ENCODE results near the gene NEK4. TPM values are rescaled to one million over a fixed set of nuclear protein-coding genes. Genes with fewer than 3 reads are reported as not detected.

Gene NEK4
- total and polyA plus RNA-seq, 4 donors: 5.4 to 28.7 (median 15.4) TPM

DNA sequence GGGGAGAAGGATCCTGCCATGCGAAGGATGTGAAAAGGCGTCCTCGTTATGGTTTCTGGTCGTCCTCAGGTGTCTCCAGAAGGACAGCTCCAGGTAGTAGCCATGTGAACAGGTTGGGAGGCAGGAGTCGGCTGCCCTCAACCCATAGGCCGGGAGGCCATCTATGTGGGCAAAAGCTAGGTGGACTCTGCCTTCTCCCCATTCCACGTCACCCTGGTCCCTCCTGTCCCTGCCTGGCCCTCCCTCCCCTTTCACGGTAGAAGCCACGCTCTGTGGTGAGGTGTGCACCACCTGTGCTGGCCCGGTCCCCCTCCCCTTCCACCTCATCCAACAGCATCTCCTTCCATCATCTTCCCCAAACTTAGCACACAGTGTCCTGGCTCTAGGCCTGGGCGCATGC lies 40.2 kb upstream of the NEK4 start:
- Histone ChIP-seq H3K27me3 (ENCODE audit: control insufficient read depth in 4 of 4, insufficient read depth in 4 of 4, low read length in 3 of 4) (no peaks in the 10 kb centered on the region), H3K36me3 (ENCODE audit: control insufficient read depth in 4 of 4, insufficient read depth in 3 of 4, low read depth in 1 of 4, low read length in 3 of 4) (peaks cover 15 to 48% (median 38%) of the 10 kb centered on the region in 4 donors), H3K4me1 (ENCODE audit: control insufficient read depth in 4 of 4, insufficient read depth in 4 of 4, low read length in 3 of 4) (peaks cover 0 to 40% (median 26%) of the 10 kb centered on the region in 4 donors), H3K9me3 (ENCODE audit: control insufficient read depth in 4 of 4, low read length in 3 of 4) (no peaks in the 10 kb centered on the region), H3K27ac (ENCODE audit: low read depth in 1 of 2, low read length in 2 of 2) (peak overlapping the region; percentile 66 to 77), H3K9ac (ENCODE audit: low read depth in 1 of 2, low read length in 2 of 2) (no peak overlapping the region), H3K4me3 (ENCODE audit: low read depth in 1 of 3, low read length in 3 of 3) (no peak overlapping the region)
- DNase-seq (ENCODE audit: low spot score): no peak
- TF ChIP-seq SP1 (IDR thresholded peaks at IDR 0.05) (no peak), FOXA2 (IDR thresholded peaks at IDR 0.05) (no peak), TAF1 (conservative IDR thresholded peaks at IDR 0.05) (no peak), ATF3 (IDR thresholded peaks at IDR 0.05) (no peak), HNF4A (conservative IDR thresholded peaks at IDR 0.05) (peak; percentile 79 to 91), EGR1 (IDR thresholded peaks at IDR 0.05; ENCODE audit: low read depth in 2 of 2) (no peak), YY1 (IDR thresholded peaks at IDR 0.05) (peak; percentile 72), ZBTB33 (IDR thresholded peaks at IDR 0.05) (no peak), RXRA (IDR thresholded peaks at IDR 0.05) (peak; percentile 32 to 76), HNF4G (IDR thresholded peaks at IDR 0.05) (no peak), RAD21 (IDR thresholded peaks at IDR 0.05) (peak in 1 of 2 donors; percentile 21), JUND (IDR thresholded peaks at IDR 0.05) (no peak)
- TF ChIP-seq, protein P1, sequence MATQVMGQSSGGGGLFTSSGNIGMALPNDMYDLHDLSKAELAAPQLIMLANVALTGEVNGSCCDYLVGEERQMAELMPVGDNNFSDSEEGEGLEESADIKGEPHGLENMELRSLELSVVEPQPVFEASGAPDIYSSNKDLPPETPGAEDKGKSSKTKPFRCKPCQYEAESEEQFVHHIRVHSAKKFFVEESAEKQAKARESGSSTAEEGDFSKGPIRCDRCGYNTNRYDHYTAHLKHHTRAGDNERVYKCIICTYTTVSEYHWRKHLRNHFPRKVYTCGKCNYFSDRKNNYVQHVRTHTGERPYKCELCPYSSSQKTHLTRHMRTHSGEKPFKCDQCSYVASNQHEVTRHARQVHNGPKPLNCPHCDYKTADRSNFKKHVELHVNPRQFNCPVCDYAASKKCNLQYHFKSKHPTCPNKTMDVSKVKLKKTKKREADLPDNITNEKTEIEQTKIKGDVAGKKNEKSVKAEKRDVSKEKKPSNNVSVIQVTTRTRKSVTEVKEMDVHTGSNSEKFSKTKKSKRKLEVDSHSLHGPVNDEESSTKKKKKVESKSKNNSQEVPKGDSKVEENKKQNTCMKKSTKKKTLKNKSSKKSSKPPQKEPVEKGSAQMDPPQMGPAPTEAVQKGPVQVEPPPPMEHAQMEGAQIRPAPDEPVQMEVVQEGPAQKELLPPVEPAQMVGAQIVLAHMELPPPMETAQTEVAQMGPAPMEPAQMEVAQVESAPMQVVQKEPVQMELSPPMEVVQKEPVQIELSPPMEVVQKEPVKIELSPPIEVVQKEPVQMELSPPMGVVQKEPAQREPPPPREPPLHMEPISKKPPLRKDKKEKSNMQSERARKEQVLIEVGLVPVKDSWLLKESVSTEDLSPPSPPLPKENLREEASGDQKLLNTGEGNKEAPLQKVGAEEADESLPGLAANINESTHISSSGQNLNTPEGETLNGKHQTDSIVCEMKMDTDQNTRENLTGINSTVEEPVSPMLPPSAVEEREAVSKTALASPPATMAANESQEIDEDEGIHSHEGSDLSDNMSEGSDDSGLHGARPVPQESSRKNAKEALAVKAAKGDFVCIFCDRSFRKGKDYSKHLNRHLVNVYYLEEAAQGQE (IDR thresholded peaks at IDR 0.05): no peak
- TF ChIP-seq, protein P2, sequence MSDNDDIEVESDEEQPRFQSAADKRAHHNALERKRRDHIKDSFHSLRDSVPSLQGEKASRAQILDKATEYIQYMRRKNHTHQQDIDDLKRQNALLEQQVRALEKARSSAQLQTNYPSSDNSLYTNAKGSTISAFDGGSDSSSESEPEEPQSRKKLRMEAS (IDR thresholded peaks at IDR 0.05): peak; percentile 19
- WGBS: 56% methylated on average over 11 of the region's 11 CpGs

DNA sequence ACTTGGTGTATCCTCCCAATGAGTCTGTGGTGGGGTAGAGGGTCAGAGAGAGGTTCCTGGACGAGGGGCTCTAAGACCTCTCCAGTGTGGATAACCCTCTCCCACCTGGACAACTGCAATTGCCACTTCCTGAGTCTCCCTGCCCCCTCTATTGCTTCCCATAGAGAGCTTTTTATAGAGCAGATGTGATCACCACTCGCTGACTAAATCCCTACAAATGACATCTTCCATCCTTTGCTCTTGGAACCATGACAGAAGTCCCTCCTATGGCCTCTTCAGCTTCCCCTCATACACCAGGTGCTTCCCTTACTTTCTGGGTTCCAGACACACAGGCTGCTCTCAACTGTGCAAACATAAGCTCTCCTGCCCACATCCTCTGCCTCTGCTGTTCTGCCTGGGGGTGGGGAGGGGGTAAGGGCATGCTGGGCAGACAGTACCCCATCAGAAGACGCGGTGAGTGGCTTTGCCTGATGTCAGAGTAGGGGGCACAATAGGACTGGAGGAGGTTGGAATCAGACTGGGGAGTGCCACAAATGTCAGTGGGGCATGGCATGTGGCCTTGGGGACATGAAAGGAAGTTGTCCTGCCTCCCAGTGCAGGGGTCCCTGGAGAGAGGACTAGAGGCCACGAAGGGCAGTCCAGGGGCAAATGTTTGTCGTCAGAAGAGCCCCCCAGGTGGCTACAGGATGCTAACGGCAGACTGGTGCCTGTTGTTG lies 39.1 kb upstream of the NEK4 start:
- no peak overlapping the region for H3K4me3 ChIP-seq (ENCODE audit: low read depth in 1 of 3, low read length in 3 of 3)
- 75% methylated on average over 7 of the region's 7 CpGs for WGBS

More for the DNA sequence above, 39.1 kb upstream of the NEK4 start:
- peaks cover 21 to 56% (median 43%) of the 10 kb centered on the region in 4 donors for H3K36me3 ChIP-seq (ENCODE audit: control insufficient read depth in 4 of 4, insufficient read depth in 3 of 4, low read depth in 1 of 4, low read length in 3 of 4)
- no peak for DNase-seq (ENCODE audit: low spot score)
- peak overlapping the region; percentile 28 to 59 for H3K27ac ChIP-seq (ENCODE audit: low read depth in 1 of 2, low read length in 2 of 2)
- no peaks in the 10 kb centered on the region for H3K9me3 ChIP-seq (ENCODE audit: control insufficient read depth in 4 of 4, low read length in 3 of 4)
- H3K9ac ChIP-seq (ENCODE audit: low read depth in 1 of 2, low read length in 2 of 2): no peak overlapping the region
- peaks cover 0 to 38% (median 26%) of the 10 kb centered on the region in 4 donors for H3K4me1 ChIP-seq (ENCODE audit: control insufficient read depth in 4 of 4, insufficient read depth in 4 of 4, low read length in 3 of 4)
- no peaks in the 10 kb centered on the region for H3K27me3 ChIP-seq (ENCODE audit: control insufficient read depth in 4 of 4, insufficient read depth in 4 of 4, low read length in 3 of 4)
- no peak for TF ChIP-seq CTCF (IDR thresholded peaks at IDR 0.05; ENCODE audit: low read depth, low read length, missing input control)
- TF ChIP-seq NR2F2 (IDR thresholded peaks at IDR 0.05): peak; percentile 7
- peak in 1 of 2 donors; percentile 11 for TF ChIP-seq RAD21 (IDR thresholded peaks at IDR 0.05)
